ENCODE data around the gene DUS2. TPM values are rescaled to one million over a fixed set of nuclear protein-coding genes. Genes with fewer than 3 reads are reported as not detected.

DUS2 gene
- total and polyA plus RNA-seq, 9 of the 15 experiments (the other 6 are each of a cell fraction or from before 2014, with no cell fraction given) = 5.8 to 22.5 (median 20.6) TPM

DNA sequence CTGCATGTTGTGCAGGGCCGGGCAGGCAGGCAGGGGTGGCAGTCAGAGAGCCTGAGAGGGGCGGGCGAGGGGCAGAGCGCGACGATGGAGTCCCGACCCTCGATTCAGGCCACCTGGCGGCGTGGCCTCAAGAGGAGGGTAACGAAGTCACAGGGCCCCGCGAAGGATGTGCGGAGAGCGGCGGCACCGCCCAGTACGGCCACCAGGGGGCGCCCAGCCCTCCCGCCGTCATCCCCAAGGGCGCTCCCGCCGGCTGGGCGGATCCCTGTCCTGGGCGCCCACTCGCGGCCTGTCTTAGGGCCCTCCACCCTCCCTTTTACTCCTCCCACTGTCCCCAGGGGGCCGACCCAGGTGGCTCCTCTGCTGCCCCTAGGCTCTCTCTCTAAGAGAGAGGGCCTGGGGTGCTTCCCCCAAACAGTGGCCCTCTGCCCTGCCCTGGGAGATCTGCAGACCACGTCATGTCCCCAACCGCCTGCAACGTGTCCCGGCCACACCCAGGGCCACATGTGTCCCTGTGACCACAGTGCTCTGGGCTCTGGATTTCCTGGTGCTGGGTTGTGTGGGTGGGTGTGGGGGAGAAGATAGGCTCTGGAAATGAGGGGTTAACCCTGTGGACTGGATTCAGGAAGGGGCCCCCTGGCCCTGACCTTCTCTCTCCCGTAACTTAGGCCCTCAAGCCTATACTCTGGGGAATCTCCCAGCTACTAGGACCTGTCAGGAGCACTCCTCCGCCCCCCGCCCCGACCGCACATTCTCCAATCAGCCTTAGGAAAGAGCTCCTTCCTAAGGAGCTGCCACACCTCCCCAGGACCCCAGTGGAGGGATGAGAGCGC, 29.7 kb upstream of the DUS2 start:
- ATAC-seq = peak; percentile 95
- no peaks in the 10 kb centered on the region for H3K36me3 ChIP-seq (ENCODE audit: control insufficient read depth, insufficient read depth, low read length)
- CTCF ChIA-PET (ENCODE audit: low intra/inter-chr PET ratio) = interaction anchor here (0.6 to 2.1 kb wide), 5 partner anchors 9 to 236 kb away, joined by 3 to 18 read pairs (median 5); no protein-coding TSS in a partner anchor
- peak overlapping the region; percentile 62 for H3K4me2 ChIP-seq (ENCODE audit: insufficient read depth, low read length)
- POLR2A ChIA-PET = interaction anchor here (1.0 to 1.4 kb wide), 3 partner anchors 8 to 20 kb away, joined by 3 to 4 read pairs (median 3); no protein-coding TSS in a partner anchor
- 0 out of 2 replicates have a peak overlapping the region, but pooled peaks have one; percentile 3 for H3K4me3 ChIP-seq
- no peaks in the 10 kb centered on the region for H3K9me3 ChIP-seq (replicated peaks; ENCODE audit: control insufficient read depth, insufficient read depth, low read depth, low read length)
- H3K27me3 ChIP-seq (ENCODE audit: control insufficient read depth in 2 of 2, insufficient read depth in 2 of 2, low read length in 2 of 2) = no peaks in the 10 kb centered on the region
- no peaks in the 10 kb centered on the region for H4K20me1 ChIP-seq (replicated peaks; ENCODE audit: control insufficient read depth, insufficient read depth, low read length)
- no peaks in the 10 kb centered on the region for H3K79me2 ChIP-seq (ENCODE audit: control insufficient read depth, insufficient read depth, low read length)
- intact Hi-C loops (cut with micrococcal nuclease) (loop anchor here (1.0 kb wide), 2 partner anchors 47 to 236 kb away; no protein-coding TSS in a partner anchor), in situ Hi-C loops (cut with MboI) (loop anchor here (10.0 kb wide), 1 partner anchor 321 kb away; the partner anchor contains the start of genes PRMT7 and SLC7A6OS)
- peak; percentile 84 for FAIRE-seq
- H3K9me1 ChIP-seq (ENCODE audit: control insufficient read depth, insufficient read depth, low read length) = no peaks in the 10 kb centered on the region
- H3K27ac ChIP-seq (ENCODE audit: extremely low read depth, low read depth, low read length) = peak overlapping the region; percentile 89
- H2AFZ ChIP-seq (ENCODE audit: low read depth, low read length) = peak overlapping the region; percentile 91
- peak; percentile 92 to 96 (median 94) for DNase-seq (ENCODE audit: extremely low read depth in 1 of 4, low spot score in 3 of 4)
- H3K9ac ChIP-seq (ENCODE audit: insufficient read depth in 1 of 2, low read depth in 2 of 2, low read length in 2 of 2) = peak overlapping the region; percentile 71 to 87
- 9% methylated on average over 39 of the region's 39 CpGs for WGBS (ENCODE audit: insufficient coverage, low coverage, missing lambda C conversion rate)
- no TSS peak for BruUV-seq (replicated peaks)
- peaks cover 15 to 36% of the 10 kb centered on the region in 2 experiments for H3K4me1 ChIP-seq (replicated peaks in 1 of 2; ENCODE audit: control insufficient read depth in 2 of 2, insufficient read depth in 2 of 2, low read length in 2 of 2)
- TF ChIP-seq TBP (optimal IDR thresholded peaks at IDR 0.05; ENCODE audit: low read depth, low read length) (peak; percentile 17), RBM14 (IDR thresholded peaks at IDR 0.05; ENCODE audit: borderline replicate concordance, insufficient read depth, low read depth, low read length) (no peak), NCOA1 (IDR thresholded peaks at IDR 0.05; ENCODE audit: low read depth) (0 out of 2 replicates have a peak, but pooled peaks have one; percentile 21), CBFB (CRISPR knock-in tag; IDR thresholded peaks at IDR 0.05) (no peak), MCM7 (IDR thresholded peaks at IDR 0.05) (no peak), ELF4 (CRISPR knock-in tag; IDR thresholded peaks at IDR 0.05) (peak; percentile 71; the same call in 1 of the 2 replicates), SNRNP70 (optimal IDR thresholded peaks at IDR 0.05; ENCODE audit: low read depth, low read length) (no peak), PHB (CRISPR knock-in tag; IDR thresholded peaks at IDR 0.05) (no peak; the same call in 1 of the 2 replicates), RCOR1 (IDR thresholded peaks at IDR 0.05; ENCODE audit: borderline replicate concordance in 1 of 2, low read depth in 2 of 2, low read length in 2 of 2) (peak in 1 of 2 experiments; percentile 63; a peak in 1 of 4 replicates), FOXJ3 (CRISPR knock-in tag; IDR thresholded peaks at IDR 0.05) (no peak), ZNF586 (CRISPR knock-in tag; conservative IDR thresholded peaks at IDR 0.05) (no peak; the same call in 1 of the 2 replicates), FOXJ2 (tag; IDR thresholded peaks at IDR 0.05) (no peak), RFX1 (IDR thresholded peaks at IDR 0.05) (no peak), LEF1 (IDR thresholded peaks at IDR 0.05) (no peak; the same call in 1 of the 2 replicates), STAG1 (CRISPR knock-in tag; IDR thresholded peaks at IDR 0.05; ENCODE audit: borderline replicate concordance) (0 out of 2 replicates have a peak, but pooled peaks have one; percentile 2)
- TF ChIP-seq, protein P1, sequence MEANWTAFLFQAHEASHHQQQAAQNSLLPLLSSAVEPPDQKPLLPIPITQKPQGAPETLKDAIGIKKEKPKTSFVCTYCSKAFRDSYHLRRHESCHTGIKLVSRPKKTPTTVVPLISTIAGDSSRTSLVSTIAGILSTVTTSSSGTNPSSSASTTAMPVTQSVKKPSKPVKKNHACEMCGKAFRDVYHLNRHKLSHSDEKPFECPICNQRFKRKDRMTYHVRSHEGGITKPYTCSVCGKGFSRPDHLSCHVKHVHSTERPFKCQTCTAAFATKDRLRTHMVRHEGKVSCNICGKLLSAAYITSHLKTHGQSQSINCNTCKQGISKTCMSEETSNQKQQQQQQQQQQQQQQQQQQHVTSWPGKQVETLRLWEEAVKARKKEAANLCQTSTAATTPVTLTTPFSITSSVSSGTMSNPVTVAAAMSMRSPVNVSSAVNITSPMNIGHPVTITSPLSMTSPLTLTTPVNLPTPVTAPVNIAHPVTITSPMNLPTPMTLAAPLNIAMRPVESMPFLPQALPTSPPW (CRISPR knock-in tag; IDR thresholded peaks at IDR 0.05) = peak; percentile 75
- TF ChIP-seq, protein P2, sequence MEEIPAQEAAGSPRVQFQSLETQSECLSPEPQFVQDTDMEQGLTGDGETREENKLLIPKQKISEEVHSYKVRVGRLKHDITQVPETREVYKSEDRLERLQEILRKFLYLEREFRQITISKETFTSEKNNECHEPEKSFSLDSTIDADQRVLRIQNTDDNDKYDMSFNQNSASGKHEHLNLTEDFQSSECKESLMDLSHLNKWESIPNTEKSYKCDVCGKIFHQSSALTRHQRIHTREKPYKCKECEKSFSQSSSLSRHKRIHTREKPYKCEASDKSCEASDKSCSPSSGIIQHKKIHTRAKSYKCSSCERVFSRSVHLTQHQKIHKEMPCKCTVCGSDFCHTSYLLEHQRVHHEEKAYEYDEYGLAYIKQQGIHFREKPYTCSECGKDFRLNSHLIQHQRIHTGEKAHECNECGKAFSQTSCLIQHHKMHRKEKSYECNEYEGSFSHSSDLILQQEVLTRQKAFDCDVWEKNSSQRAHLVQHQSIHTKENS (CRISPR knock-in tag; IDR thresholded peaks at IDR 0.05) = no peak
- TF ChIP-seq, protein P3, sequence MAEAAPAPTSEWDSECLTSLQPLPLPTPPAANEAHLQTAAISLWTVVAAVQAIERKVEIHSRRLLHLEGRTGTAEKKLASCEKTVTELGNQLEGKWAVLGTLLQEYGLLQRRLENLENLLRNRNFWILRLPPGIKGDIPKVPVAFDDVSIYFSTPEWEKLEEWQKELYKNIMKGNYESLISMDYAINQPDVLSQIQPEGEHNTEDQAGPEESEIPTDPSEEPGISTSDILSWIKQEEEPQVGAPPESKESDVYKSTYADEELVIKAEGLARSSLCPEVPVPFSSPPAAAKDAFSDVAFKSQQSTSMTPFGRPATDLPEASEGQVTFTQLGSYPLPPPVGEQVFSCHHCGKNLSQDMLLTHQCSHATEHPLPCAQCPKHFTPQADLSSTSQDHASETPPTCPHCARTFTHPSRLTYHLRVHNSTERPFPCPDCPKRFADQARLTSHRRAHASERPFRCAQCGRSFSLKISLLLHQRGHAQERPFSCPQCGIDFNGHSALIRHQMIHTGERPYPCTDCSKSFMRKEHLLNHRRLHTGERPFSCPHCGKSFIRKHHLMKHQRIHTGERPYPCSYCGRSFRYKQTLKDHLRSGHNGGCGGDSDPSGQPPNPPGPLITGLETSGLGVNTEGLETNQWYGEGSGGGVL (CRISPR knock-in tag; IDR thresholded peaks at IDR 0.05) = no peak
